B cell (primary cell): ENCODE data around the gene TNNT3. TPM values are rescaled to one million over a fixed set of nuclear protein-coding genes. Genes with fewer than 3 reads are reported as not detected.

Source experiments
- ATAC-seq: fragments of 200-7000 bp; cut with Tn5 transposase; one replicate; pipeline ENCODE4 v1.10.0; 2021; ENCODE audit warnings: low read depth, mild to moderate bottlenecking, moderate number of reproducible peaks, moderate library complexity
- CTCF ChIA-PET: fragments of 350-600 bp; sonication (Branson Sonifier 250); formaldehyde crosslinking; loops from one replicate; lab custom pipeline; 2021; ENCODE audit warnings: antibody characterized with exemption, inconsistent platforms; lab: Charles Lee
- POLR2A ChIA-PET: fragments of 350-600 bp; sonication (Branson Sonifier 250); formaldehyde crosslinking; loops from one replicate; lab custom pipeline; 2021; ENCODE audit warnings: antibody characterized with exemption; lab: Charles Lee
- DNase-seq: peaks from one replicate; pipeline ENCODE4 v3.0.0; 2013
- H2AFZ ChIP-seq: 2 replicates; pipeline ENCODE4 v1.6.1; 2012; ENCODE audit warnings: mild to moderate bottlenecking, low read depth, low read length; ENCODE audit not compliant: insufficient read depth, poor library complexity, severe bottlenecking
- H3K27ac ChIP-seq, 2 donors: 1 replicate in 1 of 2; 2 replicates in 1 of 2; pipeline ENCODE4 v1.5.1; 2012 to 2013; ENCODE audit warnings: low read length in 2 of 2, mild to moderate bottlenecking in 2 of 2, moderate library complexity in 1 of 2
- H3K27me3 ChIP-seq, 4 experiments: fragments of 200-600 bp in 1 of 4; sonication (generic) in 1 of 4; replicated peaks in 1 of 4; 1 replicate in 2 of 4; 2 replicates in 2 of 4; pipeline versions ENCODE4 v1.6.1 to v1.7.0; 2013 to 2016; ENCODE audit warnings: low read length in 3 of 4, mild to moderate bottlenecking in 2 of 4, mixed read lengths in 1 of 4, moderate library complexity in 1 of 4; ENCODE audit not compliant: insufficient read depth in 4 of 4, control insufficient read depth in 3 of 4; ENCODE audit errors: control extremely low read depth in 1 of 4
- H3K36me3 ChIP-seq, 2 experiments: replicated peaks in 1 of 2; 1 replicate in 1 of 2; 2 replicates in 1 of 2; pipeline versions ENCODE4 v1.6.1 to v1.7.1; 2013; ENCODE audit warnings: low read length in 1 of 2; ENCODE audit not compliant: insufficient read depth in 2 of 2, control insufficient read depth in 1 of 2; ENCODE audit errors: control extremely low read depth in 1 of 2, extremely low read depth in 1 of 2
- H3K4me1 ChIP-seq, 2 donors: fragments of 200-600 bp in 1 of 2; sonication (generic) in 1 of 2; 1 replicate in 1 of 2; 2 replicates in 1 of 2; pipeline versions ENCODE4 v1.5.1 to v1.6.1; 2013 to 2017; ENCODE audit warnings: low read length in 2 of 2; ENCODE audit not compliant: control insufficient read depth in 2 of 2, insufficient read depth in 2 of 2
- H3K4me2 ChIP-seq: replicated peaks from 2 replicates; pipeline ENCODE3; 2012; ENCODE audit warnings: mild to moderate bottlenecking, low read depth, low read length; ENCODE audit not compliant: poor library complexity, severe bottlenecking
- H3K4me3 ChIP-seq, 5 experiments: fragments of 200-600 bp in 1 of 5; sonication (generic) in 1 of 5; 1 replicate in 3 of 5; 2 replicates in 2 of 5; pipeline versions ENCODE4 v1.5.1 to v1.7.0; 2011 to 2016; ENCODE audit warnings: low read length in 4 of 5, mild to moderate bottlenecking in 4 of 5, low read depth in 2 of 5, control low read depth in 1 of 5, moderate library complexity in 1 of 5; ENCODE audit not compliant: insufficient read depth in 1 of 5; ENCODE audit errors: control extremely low read depth in 1 of 5, extremely low read depth in 1 of 5
- H3K79me2 ChIP-seq: fragments of 200-600 bp; sonication (generic); one replicate; pipeline ENCODE4 v1.6.0; 2016; ENCODE audit warnings: low read length; ENCODE audit not compliant: control insufficient read depth, insufficient read depth
- H3K9ac ChIP-seq: fragments of 200-600 bp; sonication (generic); 2 replicates; pipeline ENCODE4 v1.6.1; 2017; ENCODE audit warnings: mild to moderate bottlenecking, low read length, moderate library complexity
- H3K9me3 ChIP-seq, 3 donors: one replicate each; pipeline versions ENCODE4 v1.6.1 to v1.7.1; 2013; ENCODE audit warnings: low read length in 2 of 3; ENCODE audit not compliant: control insufficient read depth in 2 of 3, insufficient read depth in 1 of 3; ENCODE audit errors: control extremely low read depth in 1 of 3
- H4K20me1 ChIP-seq: 2 replicates; pipeline ENCODE4 v1.6.0; 2012; ENCODE audit warnings: mild to moderate bottlenecking, low read length; ENCODE audit not compliant: insufficient read depth, control insufficient read depth, poor library complexity, severe bottlenecking
- H3K27ac Mint-ChIP-seq: one replicate; pipeline ENCODE4 v1.8.0; 2021; ENCODE audit warnings: mixed read lengths
- H3K27me3 Mint-ChIP-seq: one replicate; pipeline ENCODE4 v1.8.0; 2021; ENCODE audit warnings: mixed read lengths
- H3K4me1 Mint-ChIP-seq: one replicate; pipeline ENCODE4 v1.8.0; 2021; ENCODE audit warnings: mixed read lengths
- H3K4me3 Mint-ChIP-seq: one replicate; pipeline ENCODE4 v1.8.0; 2021; ENCODE audit warnings: mixed read lengths
- H3K9me3 Mint-ChIP-seq: one replicate; pipeline ENCODE4 v1.8.0; 2022; ENCODE audit warnings: mixed read lengths; ENCODE audit not compliant: insufficient read depth
- CTCF ChIP-seq: fragments of 200-600 bp; IDR thresholded peaks from one replicate; pipeline ENCODE4 v1.8.0; 2022; ENCODE audit warnings: antibody characterized with exemption, mild to moderate bottlenecking
- EZH2 ChIP-seq: IDR thresholded peaks from 2 replicates; pipeline ENCODE4 v1.6.1; 2012; ENCODE audit warnings: borderline replicate concordance, low read depth, mild to moderate bottlenecking, moderate library complexity, low read length; ENCODE audit not compliant: insufficient read depth, poor library complexity, severe bottlenecking
- WGBS: methylation state at CpG from one replicate; pipeline ENCODE4 v1.1.5; 2013; ENCODE audit warnings: missing lambda C conversion rate; ENCODE audit not compliant: insufficient coverage; 5-methylcytosine and 5-hydroxymethylcytosine counted together
- intact Hi-C: fragments of 100-400 bp; cut with micrococcal nuclease; formaldehyde crosslinking; loops from one replicate; pipeline ENCODE4 v1.10.0; 2022
- polyA plus RNA-seq: library from polyadenylated mRNA; depleted of rRNA; stranded (reverse); fragments of >200 nt; gene quantifications from 2 replicates; pipeline ENCODE4 v1.2.3, GENCODE V29; 2012
- total RNA-seq, 2 donors: library from RNA; stranded (reverse); fragments of 120-200 nt in 1 of 2; gene quantifications; 1 replicate in 1 of 2; 2 replicates in 1 of 2; pipeline versions ENCODE4 v1.2.3 to v1.2.4, GENCODE V29; 2013 to 2022

Gene TNNT3
- total and polyA plus RNA-seq, 2 donors (not counting 1 experiment from before 2014, with no cell fraction given), result 2.5 to 10.0 TPM

- Histone ChIP-seq H3K4me2 (peak overlapping the region; percentile 61), H2AFZ (no peak overlapping the region), H3K4me1 (peaks cover 36 to 59% of the 10 kb centered on the region in 2 donors), H3K27ac (peak overlapping the region; percentile 15 to 72), H3K9ac (no peak overlapping the region), H3K27me3 (no peaks in the 10 kb centered on the region), H4K20me1 (peaks cover 100% of the 10 kb centered on the region), H3K4me3 (no peak overlapping the region), H3K79me2 (peaks cover 44% of the 10 kb centered on the region), H3K36me3 (peaks cover 11 to 54% of the 10 kb centered on the region in 2 experiments), H3K9me3 (no peaks in the 10 kb centered on the region)
- WGBS, result 77% methylated on average over 9 of the region's 9 CpGs
- ChIA-PET CTCF (interaction anchor here (0.8 to 3.3 kb wide), 10 partner anchors 9 to 270 kb away, joined by 3 to 104 read pairs (median 7); partner anchors contain the start of genes H19, LSP1 and TNNI2), POLR2A (interaction anchor here (2.8 kb wide), 1 partner anchor 42 kb away, joined by 9 read pairs; the partner anchor contains the start of gene TNNI2)
- Mint-ChIP-seq H3K4me1 (peaks cover 49% of the 10 kb centered on the region), H3K27ac (peak overlapping the region; percentile 53), H3K27me3 (no peaks in the 10 kb centered on the region), H3K9me3 (no peaks in the 10 kb centered on the region), H3K4me3 (no peak overlapping the region)
- DNase-seq, result peak; percentile 48
- intact Hi-C loops, result loop anchor here (2.0 to 5.0 kb wide), 3 partner anchors 28 to 271 kb away; partner anchors contain the start of genes LSP1 and TNNT3
- TF ChIP-seq CTCF, result no peak
- no peak for TF ChIP-seq EZH2
- ATAC-seq, result no peak
These were observed 38.6 kb upstream of the TNNT3 start for GRCh38 chr11:1880746-1881441.
